HCT116 (cell line): ENCODE measurements around the gene EGFR.

Experiments
- CTCF ChIP-seq, 3 experiments: fragments of 200-600 bp in 1 of 3; sonication (generic) in 1 of 3; IDR thresholded peaks in 2 of 3; conservative IDR thresholded peaks in 1 of 3; 2 replicates each; pipeline ENCODE4 v1.5.1; 2012 to 2017; ENCODE audit warnings: low read depth in 2 of 3, low read length in 2 of 3, antibody characterized with exemption in 1 of 3, borderline replicate concordance in 1 of 3, control low read depth in 1 of 3, mild to moderate bottlenecking in 1 of 3, mixed read lengths in 1 of 3, mixed run types in 1 of 3, moderate library complexity in 1 of 3; ENCODE audit not compliant: insufficient read depth in 1 of 3
- EZH2 ChIP-seq: fragments of 200-600 bp; sonication (generic); IDR thresholded peaks from 2 replicates; pipeline ENCODE4 v1.6.1; 2017; ENCODE audit warnings: antibody characterized with exemption, mixed run types
- FOSL1 ChIP-seq: IDR thresholded peaks from 2 replicates; pipeline ENCODE4 v1.6.1; 2012; ENCODE audit warnings: low read depth

- no peak for TF ChIP-seq FOSL1
- no peak for TF ChIP-seq CTCF (IDR thresholded peaks at IDR 0.05 in 2 of 3, conservative IDR thresholded peaks at IDR 0.05 in 1 of 3; ENCODE audit: borderline replicate concordance in 1 of 3, insufficient read depth in 1 of 3, low read depth in 2 of 3, low read length in 2 of 3)
- TF ChIP-seq EZH2, result no peak
Observed at GRCh38 chr7:55189878-55190436, 171.1 kb downstream of the EGFR start.
